ENCODE data around the gene CLCN3. TPM values are rescaled to one million over a fixed set of nuclear protein-coding genes. Genes with fewer than 3 reads are reported as not detected.

CLCN3 gene
- total and polyA plus RNA-seq, 2 experiments from 2014 or later, result 10.9 to 22.9 TPM

DNA sequence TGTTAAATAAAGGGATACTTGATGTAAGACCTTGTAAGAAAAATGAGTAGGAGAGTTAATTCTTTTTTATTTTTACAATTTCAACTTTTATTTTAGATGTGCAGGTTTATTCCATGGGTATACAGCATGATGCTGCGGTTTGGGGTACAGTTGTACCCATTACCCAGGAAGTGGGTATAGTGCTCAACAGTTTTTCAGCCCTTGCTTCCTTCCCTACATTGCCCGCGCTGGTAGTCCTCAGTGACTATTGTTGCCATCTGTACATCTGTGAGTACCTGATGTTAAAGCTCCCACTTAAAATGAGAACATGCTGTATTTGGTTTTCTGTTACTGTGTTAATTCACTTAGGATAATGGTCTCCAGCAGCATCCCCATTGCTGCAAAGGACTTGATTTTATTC, 9.7 kb downstream of the CLCN3 start:
- Mint-ChIP-seq H3K9me3 (no peaks in the 10 kb centered on the region), H3K27me3 (ENCODE audit: insufficient read depth, low read depth, poor library complexity) (no peaks in the 10 kb centered on the region), H3K36me3 (ENCODE audit: low read depth) (no peaks in the 10 kb centered on the region; the same call in 2 of the 3 replicates), H3K4me3 (no peak overlapping the region), H3K27ac (no peak overlapping the region), H3K4me1 (no peaks in the 10 kb centered on the region; the same call in 2 of the 3 replicates)
- no peak overlapping the region for H3K4me2 ChIP-seq
- H4K20me1 ChIP-seq (replicated peaks; ENCODE audit: insufficient read depth), result peaks cover 17% of the 10 kb centered on the region; the same call in 1 of the 2 replicates
- no peaks in the 10 kb centered on the region for H3K4me1 ChIP-seq (ENCODE audit: insufficient read depth)
- TF ChIP-seq EZH2phosphoT487 (IDR thresholded peaks at IDR 0.05; ENCODE audit: unreplicated experiment) (no peak), ZNF114 (CRISPR knock-in tag; IDR thresholded peaks at IDR 0.05) (no peak), CREB1 (CRISPR knock-in tag; IDR thresholded peaks at IDR 0.05; ENCODE audit: low read depth) (no peak), NANOG (IDR thresholded peaks at IDR 0.05; ENCODE audit: borderline replicate concordance) (no peak), EZH2 (IDR thresholded peaks at IDR 0.05; ENCODE audit: low read depth, unreplicated experiment) (no peak), STAT1 (IDR thresholded peaks at IDR 0.05; ENCODE audit: unreplicated experiment) (no peak), POLR2AphosphoS5 (IDR thresholded peaks at IDR 0.05; ENCODE audit: low read depth) (no peak)
- TF ChIP-seq, protein P1, sequence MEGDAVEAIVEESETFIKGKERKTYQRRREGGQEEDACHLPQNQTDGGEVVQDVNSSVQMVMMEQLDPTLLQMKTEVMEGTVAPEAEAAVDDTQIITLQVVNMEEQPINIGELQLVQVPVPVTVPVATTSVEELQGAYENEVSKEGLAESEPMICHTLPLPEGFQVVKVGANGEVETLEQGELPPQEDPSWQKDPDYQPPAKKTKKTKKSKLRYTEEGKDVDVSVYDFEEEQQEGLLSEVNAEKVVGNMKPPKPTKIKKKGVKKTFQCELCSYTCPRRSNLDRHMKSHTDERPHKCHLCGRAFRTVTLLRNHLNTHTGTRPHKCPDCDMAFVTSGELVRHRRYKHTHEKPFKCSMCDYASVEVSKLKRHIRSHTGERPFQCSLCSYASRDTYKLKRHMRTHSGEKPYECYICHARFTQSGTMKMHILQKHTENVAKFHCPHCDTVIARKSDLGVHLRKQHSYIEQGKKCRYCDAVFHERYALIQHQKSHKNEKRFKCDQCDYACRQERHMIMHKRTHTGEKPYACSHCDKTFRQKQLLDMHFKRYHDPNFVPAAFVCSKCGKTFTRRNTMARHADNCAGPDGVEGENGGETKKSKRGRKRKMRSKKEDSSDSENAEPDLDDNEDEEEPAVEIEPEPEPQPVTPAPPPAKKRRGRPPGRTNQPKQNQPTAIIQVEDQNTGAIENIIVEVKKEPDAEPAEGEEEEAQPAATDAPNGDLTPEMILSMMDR (conservative IDR thresholded peaks at IDR 0.05; ENCODE audit: low read depth in 2 of 2), result no peak
- H3K79me2 ChIP-seq (replicated peaks; ENCODE audit: insufficient read depth), result peaks cover 94% of the 10 kb centered on the region
- no peak for DNase-seq (ENCODE audit: low spot score)
- no peak overlapping the region for H3K4me3 ChIP-seq
- no peaks in the 10 kb centered on the region for H3K36me3 ChIP-seq (ENCODE audit: insufficient read depth)
- no peak overlapping the region for H3K27ac ChIP-seq (ENCODE audit: low read depth)
- no peak overlapping the region for H2AFZ ChIP-seq
- no peak for ATAC-seq
- H3F3A ChIP-seq (replicated peaks; ENCODE audit: low read depth), result no peaks in the 10 kb centered on the region
- H3K9me2 ChIP-seq (ENCODE audit: insufficient read depth), result no peaks in the 10 kb centered on the region; the same call in 1 of the 2 replicates
- no peaks in the 10 kb centered on the region for H3K27me3 ChIP-seq (ENCODE audit: insufficient read depth)

GRCh38 chr4:169632896-169633295, 12.5 kb downstream of the CLCN3 start:
- H4K20me1 ChIP-seq (replicated peaks; ENCODE audit: insufficient read depth), result no peaks in the 10 kb centered on the region
- Mint-ChIP-seq H3K27ac (no peak overlapping the region), H3K4me3 (no peak overlapping the region), H3K4me1 (no peaks in the 10 kb centered on the region; the same call in 2 of the 3 replicates), H3K27me3 (ENCODE audit: insufficient read depth, low read depth, poor library complexity) (no peaks in the 10 kb centered on the region), H3K9me3 (no peaks in the 10 kb centered on the region), H3K36me3 (ENCODE audit: low read depth) (no peaks in the 10 kb centered on the region; the same call in 1 of the 3 replicates)
- H3K27ac ChIP-seq (ENCODE audit: low read depth), result no peak overlapping the region
- H3K27me3 ChIP-seq (ENCODE audit: insufficient read depth), result no peaks in the 10 kb centered on the region
- no peak for TF ChIP-seq EZH2 (IDR thresholded peaks at IDR 0.05; ENCODE audit: low read depth, unreplicated experiment)
- no peak for DNase-seq (ENCODE audit: low spot score)
- H3K4me2 ChIP-seq, result no peak overlapping the region
- no peaks in the 10 kb centered on the region for H3K36me3 ChIP-seq (ENCODE audit: insufficient read depth)
- H3K9me2 ChIP-seq (ENCODE audit: insufficient read depth), result no peaks in the 10 kb centered on the region; the same call in 1 of the 2 replicates
- H2AFZ ChIP-seq, result no peak overlapping the region
- H3K4me1 ChIP-seq (ENCODE audit: insufficient read depth), result no peaks in the 10 kb centered on the region
- H3K4me3 ChIP-seq, result no peak overlapping the region
- no peak for ATAC-seq
- H3F3A ChIP-seq (replicated peaks; ENCODE audit: low read depth), result no peaks in the 10 kb centered on the region
- H3K79me2 ChIP-seq (replicated peaks; ENCODE audit: insufficient read depth), result peaks cover 65% of the 10 kb centered on the region

DNA sequence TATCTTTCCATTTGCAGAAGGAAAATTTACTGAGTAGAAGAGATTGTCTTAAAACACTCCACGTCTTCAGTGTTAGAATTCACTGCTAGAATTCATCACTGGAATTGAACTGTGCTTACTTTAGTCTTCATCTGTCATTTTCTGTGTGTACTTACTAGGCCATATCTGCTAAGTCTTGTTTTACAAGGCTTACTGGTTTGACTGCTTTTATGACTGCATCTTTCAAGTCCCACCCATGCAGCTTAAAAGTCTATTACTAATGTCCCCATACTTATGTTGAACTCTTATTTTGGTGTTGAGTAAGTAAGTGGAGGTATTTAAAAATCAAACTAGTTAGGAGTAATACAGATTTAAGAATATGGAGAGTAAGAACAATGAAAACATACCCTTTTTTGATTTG, 14.6 kb downstream of the CLCN3 start:
- peaks cover 49% of the 10 kb centered on the region for H3K79me2 ChIP-seq (replicated peaks; ENCODE audit: insufficient read depth)
- DNase-seq (ENCODE audit: low spot score), result no peak
- H3K4me3 Mint-ChIP-seq, result no peak overlapping the region
- no peak overlapping the region for H2AFZ ChIP-seq
- H3K27me3 Mint-ChIP-seq (ENCODE audit: insufficient read depth, low read depth, poor library complexity), result no peaks in the 10 kb centered on the region
- no peak overlapping the region for H3K4me3 ChIP-seq
- H3K27ac ChIP-seq (ENCODE audit: low read depth), result no peak overlapping the region
- H3K4me1 ChIP-seq (ENCODE audit: insufficient read depth), result no peaks in the 10 kb centered on the region
- H3K27ac Mint-ChIP-seq, result no peak overlapping the region
- H3K4me2 ChIP-seq, result no peak overlapping the region
- no peak for ATAC-seq
- H3K36me3 Mint-ChIP-seq (ENCODE audit: low read depth), result peaks cover 4% of the 10 kb centered on the region; the same call in 2 of the 3 replicates
- no peaks in the 10 kb centered on the region for H4K20me1 ChIP-seq (replicated peaks; ENCODE audit: insufficient read depth)
- no peaks in the 10 kb centered on the region; the same call in 1 of the 2 replicates for H3K9me2 ChIP-seq (ENCODE audit: insufficient read depth)
- H3K36me3 ChIP-seq (ENCODE audit: insufficient read depth), result no peaks in the 10 kb centered on the region; the same call in 1 of the 2 replicates
- TF ChIP-seq EZH2 (IDR thresholded peaks at IDR 0.05; ENCODE audit: low read depth, unreplicated experiment) (no peak), REST (IDR thresholded peaks at IDR 0.05; ENCODE audit: unreplicated experiment) (no peak), ZNF114 (CRISPR knock-in tag; IDR thresholded peaks at IDR 0.05) (no peak), POLR2AphosphoS5 (IDR thresholded peaks at IDR 0.05; ENCODE audit: low read depth) (no peak), ETS1 (IDR thresholded peaks at IDR 0.05) (no peak), STAT1 (IDR thresholded peaks at IDR 0.05; ENCODE audit: unreplicated experiment) (no peak)
- TF ChIP-seq, protein P1 (conservative IDR thresholded peaks at IDR 0.05; ENCODE audit: low read depth in 2 of 2), result no peak
- H3K4me1 Mint-ChIP-seq, result no peaks in the 10 kb centered on the region; the same call in 2 of the 3 replicates
- no peaks in the 10 kb centered on the region for H3K27me3 ChIP-seq (ENCODE audit: insufficient read depth)
- H3F3A ChIP-seq (replicated peaks; ENCODE audit: low read depth), result no peaks in the 10 kb centered on the region
- no peaks in the 10 kb centered on the region for H3K9me3 Mint-ChIP-seq

Data from GM23338 (cell line).